Measurements from ENCODE around the gene PON3.

Gene PON3

GRCh38 chr7:95330961-95331337 is 65.2 kb downstream of the PON3 start:
- H3K36me3 Mint-ChIP-seq, result no peaks in the 10 kb centered on the region
- peak overlapping the region; percentile 20 for H3K27ac Mint-ChIP-seq
- no peaks in the 10 kb centered on the region for H3K9me3 Mint-ChIP-seq
- H3K27me3 Mint-ChIP-seq, result no peaks in the 10 kb centered on the region
- peaks cover 15% of the 10 kb centered on the region for H3K4me1 Mint-ChIP-seq
- peak overlapping the region; percentile 76 for H3K4me3 Mint-ChIP-seq

- Mint-ChIP-seq H3K4me3 (peak overlapping the region; percentile 76), H3K4me1 (peaks cover 15% of the 10 kb centered on the region), H3K9me3 (no peaks in the 10 kb centered on the region), H3K27me3 (peaks cover 3% of the 10 kb centered on the region), H3K27ac (peak overlapping the region; percentile 20), H3K36me3 (no peaks in the 10 kb centered on the region)
These were observed 65.8 kb downstream of the PON3 start for GRCh38 chr7:95330204-95330960.

GRCh38 chr7:95327356-95327755 is 68.8 kb downstream of the PON3 start:
- Mint-ChIP-seq H3K27me3 (peaks cover 5% of the 10 kb centered on the region), H3K9me3 (no peaks in the 10 kb centered on the region), H3K4me3 (no peak overlapping the region), H3K36me3 (no peaks in the 10 kb centered on the region), H3K27ac (no peak overlapping the region), H3K4me1 (peaks cover 18% of the 10 kb centered on the region)

GRCh38 chr7:95324431-95324830 is 71.7 kb downstream of the PON3 start, which contains the start of gene PON1:
Gene PON1, minus strand, starts transcription at chr7:95324532. Its CDS starts 57 bp downstream, at chr7:95324475.
- Mint-ChIP-seq H3K9me3 (no peaks in the 10 kb centered on the region), H3K36me3 (no peaks in the 10 kb centered on the region), H3K27ac (no peak within 1 kb of the TSS), H3K4me3 (no peak within 1 kb of the TSS), H3K4me1 (peaks cover 3% of the 10 kb centered on the region), H3K27me3 (peaks cover 5% of the 10 kb centered on the region)

GRCh38 chr7:95323410-95324129 is 72.6 kb downstream of the PON3 start:
- H3K4me1 Mint-ChIP-seq, result peaks cover 3% of the 10 kb centered on the region

GRCh38 chr7:95322854-95323253 is 73.3 kb downstream of the PON3 start:
- Mint-ChIP-seq H3K27me3 (peaks cover 5% of the 10 kb centered on the region), H3K27ac (no peak overlapping the region), H3K4me3 (no peak overlapping the region)

More at GRCh38 chr7:95323410-95324129, 72.6 kb downstream of the PON3 start:
- Mint-ChIP-seq H3K9me3 (no peaks in the 10 kb centered on the region), H3K27ac (no peak overlapping the region), H3K36me3 (no peaks in the 10 kb centered on the region), H3K4me3 (no peak overlapping the region), H3K27me3 (peaks cover 5% of the 10 kb centered on the region)

GRCh38 chr7:95322396-95322795 is 73.8 kb downstream of the PON3 start:
- no peaks in the 10 kb centered on the region for H3K9me3 Mint-ChIP-seq
- H3K27ac Mint-ChIP-seq, result no peak overlapping the region
- peaks cover 5% of the 10 kb centered on the region for H3K27me3 Mint-ChIP-seq
- peaks cover 3% of the 10 kb centered on the region for H3K4me1 Mint-ChIP-seq
- H3K36me3 Mint-ChIP-seq, result no peaks in the 10 kb centered on the region
- H3K4me3 Mint-ChIP-seq, result no peak overlapping the region

More at GRCh38 chr7:95322854-95323253, 73.3 kb downstream of the PON3 start:
- Mint-ChIP-seq H3K9me3 (no peaks in the 10 kb centered on the region), H3K4me1 (peaks cover 3% of the 10 kb centered on the region), H3K36me3 (no peaks in the 10 kb centered on the region)

GRCh38 chr7:95321720-95322119 is 74.5 kb downstream of the PON3 start:
- H3K27me3 Mint-ChIP-seq, result peaks cover 5% of the 10 kb centered on the region
- no peak overlapping the region for H3K4me3 Mint-ChIP-seq

GRCh38 chr7:95320651-95321050 is 75.5 kb downstream of the PON3 start:
- Mint-ChIP-seq H3K4me3 (no peak overlapping the region), H3K36me3 (no peaks in the 10 kb centered on the region), H3K27ac (no peak overlapping the region), H3K9me3 (no peaks in the 10 kb centered on the region), H3K27me3 (peaks cover 3% of the 10 kb centered on the region), H3K4me1 (peaks cover 3% of the 10 kb centered on the region)

More at GRCh38 chr7:95321720-95322119, 74.5 kb downstream of the PON3 start:
- Mint-ChIP-seq H3K4me1 (peaks cover 3% of the 10 kb centered on the region), H3K36me3 (no peaks in the 10 kb centered on the region), H3K27ac (no peak overlapping the region), H3K9me3 (no peaks in the 10 kb centered on the region)

GRCh38 chr7:95319570-95319969 is 76.6 kb downstream of the PON3 start:
- Mint-ChIP-seq H3K27me3 (no peaks in the 10 kb centered on the region), H3K4me1 (no peaks in the 10 kb centered on the region), H3K27ac (no peak overlapping the region), H3K36me3 (no peaks in the 10 kb centered on the region), H3K4me3 (no peak overlapping the region), H3K9me3 (no peaks in the 10 kb centered on the region)

GRCh38 chr7:95318501-95319100 is 77.6 kb downstream of the PON3 start:
- no peak overlapping the region for H3K27ac Mint-ChIP-seq
- H3K4me3 Mint-ChIP-seq, result no peak overlapping the region
- H3K36me3 Mint-ChIP-seq, result no peaks in the 10 kb centered on the region
- H3K4me1 Mint-ChIP-seq, result no peaks in the 10 kb centered on the region
- peaks cover 1% of the 10 kb centered on the region for H3K27me3 Mint-ChIP-seq
- no peaks in the 10 kb centered on the region for H3K9me3 Mint-ChIP-seq

GRCh38 chr7:95317966-95318365 is 78.2 kb downstream of the PON3 start:
- Mint-ChIP-seq H3K4me3 (no peak overlapping the region), H3K9me3 (no peaks in the 10 kb centered on the region), H3K4me1 (no peaks in the 10 kb centered on the region), H3K36me3 (no peaks in the 10 kb centered on the region), H3K27ac (no peak overlapping the region), H3K27me3 (peaks cover 1% of the 10 kb centered on the region)

- Mint-ChIP-seq H3K27me3 (peaks cover 1% of the 10 kb centered on the region), H3K27ac (no peak overlapping the region), H3K9me3 (no peaks in the 10 kb centered on the region)
These were observed 78.6 kb downstream of the PON3 start for GRCh38 chr7:95317546-95317945.

GRCh38 chr7:95316588-95316987 is 79.6 kb downstream of the PON3 start:
- no peak overlapping the region for H3K27ac Mint-ChIP-seq
- H3K36me3 Mint-ChIP-seq, result no peaks in the 10 kb centered on the region
- no peaks in the 10 kb centered on the region for H3K4me1 Mint-ChIP-seq
- H3K27me3 Mint-ChIP-seq, result peaks cover 1% of the 10 kb centered on the region
- no peak overlapping the region for H3K4me3 Mint-ChIP-seq
- H3K9me3 Mint-ChIP-seq, result no peaks in the 10 kb centered on the region

More at GRCh38 chr7:95317546-95317945, 78.6 kb downstream of the PON3 start:
- H3K4me3 Mint-ChIP-seq, result no peak overlapping the region
- no peaks in the 10 kb centered on the region for H3K4me1 Mint-ChIP-seq
- H3K36me3 Mint-ChIP-seq, result no peaks in the 10 kb centered on the region

- Mint-ChIP-seq H3K27ac (no peak overlapping the region), H3K4me1 (no peaks in the 10 kb centered on the region), H3K4me3 (no peak overlapping the region), H3K9me3 (no peaks in the 10 kb centered on the region), H3K27me3 (peaks cover 4% of the 10 kb centered on the region), H3K36me3 (no peaks in the 10 kb centered on the region)
These were observed 83.6 kb downstream of the PON3 start for GRCh38 chr7:95312561-95312960.

- no peak overlapping the region for H3K4me3 Mint-ChIP-seq
- peaks cover 4% of the 10 kb centered on the region for H3K27me3 Mint-ChIP-seq
- no peak overlapping the region for H3K27ac Mint-ChIP-seq
- no peaks in the 10 kb centered on the region for H3K9me3 Mint-ChIP-seq
- H3K4me1 Mint-ChIP-seq, result no peaks in the 10 kb centered on the region
- H3K36me3 Mint-ChIP-seq, result no peaks in the 10 kb centered on the region
These were observed 84.8 kb downstream of the PON3 start for GRCh38 chr7:95311389-95311788.
